ENCODE measurements around the gene TGFBI. TPM values are rescaled to one million over a fixed set of nuclear protein-coding genes. Genes with fewer than 3 reads are reported as not detected.

TGFBI gene
- 3.0 TPM for polyA plus RNA-seq (2013)

DNA sequence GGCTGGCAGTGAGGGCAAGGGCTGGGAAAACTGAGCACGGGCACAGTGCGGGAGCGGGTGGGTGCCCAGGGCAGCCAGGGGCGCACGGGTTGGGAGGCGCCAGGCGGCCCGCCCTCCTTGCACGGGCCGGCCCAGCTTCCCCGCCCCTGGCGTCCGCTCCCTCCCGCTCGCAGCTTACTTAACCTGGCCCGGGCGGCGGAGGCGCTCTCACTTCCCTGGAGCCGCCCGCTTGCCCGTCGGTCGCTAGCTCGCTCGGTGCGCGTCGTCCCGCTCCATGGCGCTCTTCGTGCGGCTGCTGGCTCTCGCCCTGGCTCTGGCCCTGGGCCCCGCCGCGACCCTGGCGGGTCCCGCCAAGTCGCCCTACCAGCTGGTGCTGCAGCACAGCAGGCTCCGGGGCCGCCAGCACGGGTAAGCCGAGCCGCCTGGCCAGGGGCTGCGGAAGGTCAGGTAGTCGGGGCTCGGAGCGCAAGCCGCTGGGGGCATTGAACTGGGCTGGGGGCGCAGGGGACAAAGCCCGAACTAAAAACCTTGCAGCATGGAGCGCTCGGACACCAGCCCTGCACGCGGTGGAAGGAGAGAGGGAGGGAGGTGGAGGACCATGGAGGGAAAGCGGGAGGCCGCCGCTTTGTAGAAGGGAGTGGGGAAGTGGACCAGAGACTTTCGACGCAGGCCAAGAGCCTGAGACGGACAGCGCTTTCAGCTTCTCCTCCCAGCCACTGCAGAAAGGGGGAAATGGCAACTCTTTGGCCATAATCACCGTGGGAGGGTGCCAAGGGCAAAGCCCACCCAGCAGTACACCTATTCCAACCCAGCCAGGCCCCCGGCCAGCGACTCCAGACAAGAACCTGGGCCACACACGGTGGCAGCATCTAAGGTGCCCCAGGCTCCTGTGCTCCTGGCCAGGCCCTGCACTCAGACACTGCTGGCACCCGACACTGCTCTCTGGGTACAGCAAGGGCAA is at the start of gene TGFBI:
Gene TGFBI (plus strand): TSS at position 207 of the 961 bp plus-strand sequence. CDS start 68 bp downstream, at position 275.
- ChIA-PET CTCF (interaction anchor here (1.2 to 1.6 kb wide), 2 partner anchors 7 to 34 kb away, joined by 3 to 4 read pairs; no protein-coding TSS in a partner anchor), POLR2A (no interaction called here)
- Histone ChIP-seq H3K36me3 (ENCODE audit: control insufficient read depth in 4 of 4, insufficient read depth in 4 of 4, low read length in 3 of 4) (no peaks in the 10 kb centered on the region), H3K27ac (ENCODE audit: insufficient read depth in 1 of 2, low read depth in 1 of 2, low read length in 2 of 2, poor library complexity in 1 of 2, severe bottlenecking in 2 of 2) (no peak within 1 kb of the TSS), H3K9me3 (ENCODE audit: control extremely low read depth in 1 of 5, control insufficient read depth in 4 of 5, insufficient read depth in 2 of 5, low read depth in 1 of 5, low read length in 4 of 5) (no peaks in the 10 kb centered on the region), H3K27me3 (replicated peaks in 2 of 5; ENCODE audit: control insufficient read depth in 4 of 5, insufficient read depth in 5 of 5, low read length in 4 of 5) (peaks cover 0 to 67% (median 10%) of the 10 kb centered on the region in 5 experiments), H3K4me1 (ENCODE audit: control extremely low read depth in 1 of 4, control insufficient read depth in 4 of 4, insufficient read depth in 4 of 4, low read length in 3 of 4) (peaks cover 0 to 36% (median 10%) of the 10 kb centered on the region in 4 experiments), H3K4me3 (ENCODE audit: control insufficient read depth in 1 of 7, extremely low read depth in 1 of 7, insufficient read depth in 4 of 7, low read depth in 2 of 7, low read length in 6 of 7) (peak within 1 kb of the TSS in 5 of 7 experiments; percentile 19 to 63 (median 37))
- WGBS (ENCODE audit: insufficient coverage): 17% methylated on average over 63 of the region's 68 CpGs
- DNase-seq: peak; percentile 35 to 68 (median 62)

GRCh38 chr5:135978993-135979392 is 49.8 kb upstream of the TGFBI start:
- Histone ChIP-seq H3K4me1 (ENCODE audit: control extremely low read depth in 1 of 4, control insufficient read depth in 4 of 4, insufficient read depth in 4 of 4, low read length in 3 of 4) (no peaks in the 10 kb centered on the region), H3K9me3 (ENCODE audit: control extremely low read depth in 1 of 5, control insufficient read depth in 4 of 5, insufficient read depth in 2 of 5, low read depth in 1 of 5, low read length in 4 of 5) (peaks cover 0 to 7% (median 0%) of the 10 kb centered on the region in 5 experiments), H3K4me3 (ENCODE audit: control insufficient read depth in 1 of 7, extremely low read depth in 1 of 7, insufficient read depth in 4 of 7, low read depth in 2 of 7, low read length in 6 of 7) (no peak overlapping the region), H3K27me3 (replicated peaks in 2 of 5; ENCODE audit: control insufficient read depth in 4 of 5, insufficient read depth in 5 of 5, low read length in 4 of 5) (peaks cover 2 to 33% (median 19%) of the 10 kb centered on the region in 5 experiments), H3K27ac (ENCODE audit: insufficient read depth in 1 of 2, low read depth in 1 of 2, low read length in 2 of 2, poor library complexity in 1 of 2, severe bottlenecking in 2 of 2) (no peak overlapping the region), H3K36me3 (ENCODE audit: control insufficient read depth in 4 of 4, insufficient read depth in 4 of 4, low read length in 3 of 4) (no peaks in the 10 kb centered on the region)
- CTCF ChIA-PET: interaction anchor here (0.9 to 2.6 kb wide), 3 partner anchors 79 to 194 kb away, joined by 3 to 11 read pairs (median 10); no protein-coding TSS in a partner anchor
- no CpG with 5 or more reads among the region's 2 CpGs for WGBS (ENCODE audit: insufficient coverage)
- no peak for DNase-seq
- POLR2A ChIA-PET: no interaction called here

GRCh38 chr5:135979510-135979909 is 49.3 kb upstream of the TGFBI start:
- H3K4me1 ChIP-seq (ENCODE audit: control extremely low read depth in 1 of 4, control insufficient read depth in 4 of 4, insufficient read depth in 4 of 4, low read length in 3 of 4): no peaks in the 10 kb centered on the region
- peaks cover 0 to 7% (median 0%) of the 10 kb centered on the region in 5 experiments for H3K9me3 ChIP-seq (ENCODE audit: control extremely low read depth in 1 of 5, control insufficient read depth in 4 of 5, insufficient read depth in 2 of 5, low read depth in 1 of 5, low read length in 4 of 5)
- ChIA-PET CTCF (interaction anchor here (2.6 kb wide), 1 partner anchor 102 kb away, joined by 10 read pairs; no protein-coding TSS in a partner anchor), POLR2A (no interaction called here)
- no peak overlapping the region for H3K4me3 ChIP-seq (ENCODE audit: control insufficient read depth in 1 of 7, extremely low read depth in 1 of 7, insufficient read depth in 4 of 7, low read depth in 2 of 7, low read length in 6 of 7)
- no peaks in the 10 kb centered on the region for H3K36me3 ChIP-seq (ENCODE audit: control insufficient read depth in 4 of 4, insufficient read depth in 4 of 4, low read length in 3 of 4)
- peaks cover 2 to 32% (median 19%) of the 10 kb centered on the region in 5 experiments for H3K27me3 ChIP-seq (replicated peaks in 2 of 5; ENCODE audit: control insufficient read depth in 4 of 5, insufficient read depth in 5 of 5, low read length in 4 of 5)
- 100% methylated on average over 1 of the region's 1 CpG for WGBS (ENCODE audit: insufficient coverage)
- no peak for DNase-seq
- no peak overlapping the region for H3K27ac ChIP-seq (ENCODE audit: insufficient read depth in 1 of 2, low read depth in 1 of 2, low read length in 2 of 2, poor library complexity in 1 of 2, severe bottlenecking in 2 of 2)

- POLR2A ChIA-PET: no interaction called here
- Histone ChIP-seq H3K27ac (ENCODE audit: insufficient read depth in 1 of 2, low read depth in 1 of 2, low read length in 2 of 2, poor library complexity in 1 of 2, severe bottlenecking in 2 of 2) (no peak overlapping the region), H3K27me3 (replicated peaks in 2 of 5; ENCODE audit: control insufficient read depth in 4 of 5, insufficient read depth in 5 of 5, low read length in 4 of 5) (peaks cover 2 to 29% (median 15%) of the 10 kb centered on the region in 5 experiments), H3K9me3 (ENCODE audit: control extremely low read depth in 1 of 5, control insufficient read depth in 4 of 5, insufficient read depth in 2 of 5, low read depth in 1 of 5, low read length in 4 of 5) (peaks cover 0 to 7% (median 0%) of the 10 kb centered on the region in 5 experiments), H3K4me1 (ENCODE audit: control extremely low read depth in 1 of 4, control insufficient read depth in 4 of 4, insufficient read depth in 4 of 4, low read length in 3 of 4) (no peaks in the 10 kb centered on the region), H3K4me3 (ENCODE audit: control insufficient read depth in 1 of 7, extremely low read depth in 1 of 7, insufficient read depth in 4 of 7, low read depth in 2 of 7, low read length in 6 of 7) (no peak overlapping the region), H3K36me3 (ENCODE audit: control insufficient read depth in 4 of 4, insufficient read depth in 4 of 4, low read length in 3 of 4) (no peaks in the 10 kb centered on the region)
- WGBS (ENCODE audit: insufficient coverage): no CpG with 5 or more reads among the region's 1 CpG
- DNase-seq: no peak
- CTCF ChIA-PET: interaction anchor here (0.8 to 2.4 kb wide), 4 partner anchors 9 to 102 kb away, joined by 3 to 6 read pairs (median 4); no protein-coding TSS in a partner anchor
These were observed 48.2 kb upstream of the TGFBI start for GRCh38 chr5:135980620-135981019.

GRCh38 chr5:135985951-135986350 is 42.8 kb upstream of the TGFBI start:
- Histone ChIP-seq H3K9me3 (ENCODE audit: control extremely low read depth in 1 of 5, control insufficient read depth in 4 of 5, insufficient read depth in 2 of 5, low read depth in 1 of 5, low read length in 4 of 5) (peaks cover 0 to 7% (median 0%) of the 10 kb centered on the region in 5 experiments), H3K36me3 (ENCODE audit: control insufficient read depth in 4 of 4, insufficient read depth in 4 of 4, low read length in 3 of 4) (no peaks in the 10 kb centered on the region), H3K4me3 (ENCODE audit: control insufficient read depth in 1 of 7, extremely low read depth in 1 of 7, insufficient read depth in 4 of 7, low read depth in 2 of 7, low read length in 6 of 7) (no peak overlapping the region), H3K27ac (ENCODE audit: insufficient read depth in 1 of 2, low read depth in 1 of 2, low read length in 2 of 2, poor library complexity in 1 of 2, severe bottlenecking in 2 of 2) (no peak overlapping the region), H3K4me1 (ENCODE audit: control extremely low read depth in 1 of 4, control insufficient read depth in 4 of 4, insufficient read depth in 4 of 4, low read length in 3 of 4) (peaks cover 0 to 4% (median 0%) of the 10 kb centered on the region in 4 experiments), H3K27me3 (replicated peaks in 2 of 5; ENCODE audit: control insufficient read depth in 4 of 5, insufficient read depth in 5 of 5, low read length in 4 of 5) (peaks cover 0 to 5% (median 0%) of the 10 kb centered on the region in 5 experiments)
- no CpG with 5 or more reads among the region's 1 CpG for WGBS (ENCODE audit: insufficient coverage)
- POLR2A ChIA-PET: no interaction called here
- CTCF ChIA-PET: interaction anchor here (1.5 kb wide), 1 partner anchor 8 kb away, joined by 5 read pairs; no protein-coding TSS in a partner anchor
- DNase-seq: peak in 1 of 3 donors; percentile 8

GRCh38 chr5:135986401-135986800 is 42.4 kb upstream of the TGFBI start:
- Histone ChIP-seq H3K27me3 (replicated peaks in 2 of 5; ENCODE audit: control insufficient read depth in 4 of 5, insufficient read depth in 5 of 5, low read length in 4 of 5) (peaks cover 0 to 7% (median 0%) of the 10 kb centered on the region in 5 experiments), H3K4me3 (ENCODE audit: control insufficient read depth in 1 of 7, extremely low read depth in 1 of 7, insufficient read depth in 4 of 7, low read depth in 2 of 7, low read length in 6 of 7) (no peak overlapping the region), H3K36me3 (ENCODE audit: control insufficient read depth in 4 of 4, insufficient read depth in 4 of 4, low read length in 3 of 4) (no peaks in the 10 kb centered on the region), H3K4me1 (ENCODE audit: control extremely low read depth in 1 of 4, control insufficient read depth in 4 of 4, insufficient read depth in 4 of 4, low read length in 3 of 4) (peaks cover 0 to 4% (median 0%) of the 10 kb centered on the region in 4 experiments), H3K9me3 (ENCODE audit: control extremely low read depth in 1 of 5, control insufficient read depth in 4 of 5, insufficient read depth in 2 of 5, low read depth in 1 of 5, low read length in 4 of 5) (peaks cover 0 to 3% (median 0%) of the 10 kb centered on the region in 5 experiments), H3K27ac (ENCODE audit: insufficient read depth in 1 of 2, low read depth in 1 of 2, low read length in 2 of 2, poor library complexity in 1 of 2, severe bottlenecking in 2 of 2) (no peak overlapping the region)
- POLR2A ChIA-PET: no interaction called here
- 100% methylated on average over 1 of the region's 3 CpGs for WGBS (ENCODE audit: insufficient coverage)
- CTCF ChIA-PET: interaction anchor here (1.5 kb wide), 1 partner anchor 9 kb away, joined by 5 read pairs; no protein-coding TSS in a partner anchor
- DNase-seq: no peak

Measured in common myeloid progenitor, CD34-positive (primary cell).